Endothelial cell of umbilical vein (primary cell): ENCODE results near the gene CAPN1. TPM values are rescaled to one million over a fixed set of nuclear protein-coding genes. Genes with fewer than 3 reads are reported as not detected.
"Not testable (repeated sequence)": the region's sequence is repeated elsewhere in the genome, so short reads cannot be mapped to it uniquely, and the experiment has no call there.

Source experiments
- BruUV-seq: library from RNA; stranded (reverse); fragments of 400-500 nt; replicated peaks from 2 replicates; lab custom pipeline; 2021; lab: Mats Ljungman, UMichigan
- CTCF ChIA-PET: fragments of 300-600, 350-600 bp; sonication (Branson Sonifier 250); formaldehyde crosslinking; loops from one replicate; lab custom pipeline; 2021; ENCODE audit warnings: antibody characterized with exemption, inconsistent platforms; lab: Charles Lee
- POLR2A ChIA-PET: fragments of 300-600, 350-600 bp; sonication (Branson Sonifier 250); formaldehyde crosslinking; loops from one replicate; lab custom pipeline; 2021; ENCODE audit warnings: antibody characterized with exemption, inconsistent platforms; lab: Charles Lee
- DNase-seq: peaks from one replicate; pipeline ENCODE4 v3.0.0-alpha.2; 2011; ENCODE audit warnings: low read depth, low spot score
- FAIRE-seq: peaks from 2 replicates; lab custom pipeline; 2011; peaks lifted over from hg19 to GRCh38; lab: Jason Lieb, UNC
- H2AFZ ChIP-seq: 2 replicates; pipeline ENCODE4 v1.6.0; 2012; ENCODE audit warnings: low read depth, low read length, control low read depth, inconsistent platforms
- H3K27ac ChIP-seq: 2 replicates; pipeline ENCODE4 v1.5.1; 2011; ENCODE audit warnings: low read depth, mild to moderate bottlenecking, control low read depth, low read length, moderate library complexity; ENCODE audit not compliant: insufficient read depth
- H3K27me3 ChIP-seq, 2 experiments: 2 replicates each; pipeline versions ENCODE4 v1.6.0 to v1.6.1; 2011; ENCODE audit warnings: low read length in 2 of 2, mixed read lengths in 1 of 2; ENCODE audit not compliant: control insufficient read depth in 2 of 2, insufficient read depth in 2 of 2
- H3K36me3 ChIP-seq, 2 experiments: 2 replicates in 1 of 2; 3 replicates in 1 of 2; pipeline ENCODE4 v1.5.1; 2011; ENCODE audit warnings: low read length in 2 of 2, mild to moderate bottlenecking in 1 of 2, moderate library complexity in 1 of 2; ENCODE audit not compliant: control insufficient read depth in 2 of 2, insufficient read depth in 2 of 2; ENCODE audit errors: extremely low read depth in 1 of 2
- H3K4me1 ChIP-seq: 3 replicates; pipeline ENCODE4 v1.5.1; 2011; ENCODE audit warnings: mild to moderate bottlenecking, low read length; ENCODE audit not compliant: control insufficient read depth, insufficient read depth; ENCODE audit errors: extremely low read depth
- H3K4me2 ChIP-seq: 2 replicates; pipeline ENCODE4 v1.6.1; 2011; ENCODE audit warnings: low read length, control low read depth, mixed read lengths; ENCODE audit not compliant: insufficient read depth
- H3K4me3 ChIP-seq, 3 experiments: fragments of 200-600 bp in 1 of 3; sonication (generic), shearing (Covaris generic) in 1 of 3; replicated peaks in 1 of 3; 2 replicates each; pipeline ENCODE4 v1.5.1; 2011 to 2016; ENCODE audit warnings: control low read depth in 3 of 3, low read length in 3 of 3, mild to moderate bottlenecking in 2 of 3, inconsistent platforms in 1 of 3, low read depth in 1 of 3, moderate library complexity in 1 of 3; ENCODE audit not compliant: insufficient read depth in 1 of 3
- H3K79me2 ChIP-seq: 2 replicates; pipeline ENCODE4 v1.6.0; 2012; ENCODE audit warnings: low read length, inconsistent platforms; ENCODE audit not compliant: control insufficient read depth, insufficient read depth
- H3K9ac ChIP-seq: replicated peaks from 2 replicates; pipeline ENCODE3; 2011; ENCODE audit warnings: low read length, control low read depth; ENCODE audit not compliant: insufficient read depth; ENCODE audit errors: extremely low read depth
- H3K9me1 ChIP-seq: replicated peaks from 3 replicates; pipeline ENCODE4 v1.6.0; 2011; ENCODE audit warnings: mild to moderate bottlenecking, low read length; ENCODE audit not compliant: control insufficient read depth, insufficient read depth; ENCODE audit errors: extremely low read depth
- H3K9me3 ChIP-seq: replicated peaks from 2 replicates; pipeline ENCODE4 v1.5.1; 2012; ENCODE audit warnings: low read length, inconsistent platforms; ENCODE audit not compliant: control insufficient read depth, insufficient read depth
- H4K20me1 ChIP-seq: replicated peaks from 2 replicates; pipeline ENCODE3; 2011; ENCODE audit warnings: mild to moderate bottlenecking, low read length; ENCODE audit not compliant: control insufficient read depth, insufficient read depth; ENCODE audit errors: extremely low read depth
- JUN ChIP-seq: IDR thresholded peaks from 2 replicates; pipeline ENCODE4 v1.6.1; 2011; ENCODE audit warnings: borderline replicate concordance, low read depth; ENCODE audit not compliant: insufficient read length, insufficient read depth
- MYC ChIP-seq: IDR thresholded peaks from one replicate; pipeline ENCODE4 v1.6.1; 2011; ENCODE audit warnings: mild to moderate bottlenecking, low read depth, low read length
- POLR2AphosphoS5 ChIP-seq: IDR thresholded peaks from 2 replicates; pipeline ENCODE4 v1.6.1; 2012; ENCODE audit warnings: low read depth, mild to moderate bottlenecking, control low read depth, low read length, moderate library complexity; ENCODE audit not compliant: insufficient read depth
- dilution Hi-C: fragments of 300-500 bp; cut with MboI; formaldehyde crosslinking; loops from one replicate; pipeline ENCODE4 v1.15.0; 2019; ENCODE audit warnings: low sequenced_read_pairs; ENCODE audit not compliant: extremely low pct_ligation_motif_present
- intact Hi-C: fragments of 100-400 bp; cut with micrococcal nuclease; formaldehyde crosslinking; loops from one replicate; pipeline ENCODE4 v1.10.0; 2022
- polyA plus RNA-seq, 4 experiments: library from polyadenylated mRNA; depleted of rRNA in 3 of 4; stranded (reverse) in 3 of 4; unstranded in 1 of 4; fragments of >200 nt; gene quantifications; 2 replicates each; pipeline versions ENCODE4 v1.2.1 to v1.2.3, GENCODE V29; 2011 to 2012; ENCODE audit warnings: missing spikeins in 1 of 4
- total RNA-seq: library from RNA; stranded (reverse); gene quantifications from 2 replicates; pipeline ENCODE4 v1.2.3, GENCODE V29; 2021

The CAPN1 gene
- total and polyA plus RNA-seq, 2 donors (not counting 3 experiments of a cell fraction or from before 2014, with no cell fraction given): 217 to 218 TPM

DNA sequence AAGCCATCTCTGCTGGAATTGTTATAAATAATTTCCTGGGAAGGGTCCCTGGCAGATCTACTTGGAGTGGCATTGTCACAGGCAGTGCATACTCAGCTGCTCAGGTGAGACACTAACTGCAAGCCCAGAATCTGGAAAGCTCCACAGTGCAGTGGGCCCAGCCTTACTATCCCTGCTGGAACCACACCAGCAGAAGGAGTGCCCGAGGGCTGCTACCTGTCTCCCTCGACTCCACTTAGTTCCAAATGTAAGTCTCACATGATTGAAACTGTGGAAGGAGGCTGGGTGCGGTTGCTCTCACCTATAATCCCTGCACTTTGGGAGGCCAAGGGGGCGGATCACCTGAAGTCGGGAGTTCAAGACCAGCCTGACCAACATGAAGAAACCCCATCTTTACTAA is 33.1 kb upstream of the CAPN1 start:
- CTCF ChIA-PET: no interaction called here
- TF ChIP-seq JUN (no peak), POLR2AphosphoS5 (no peak), MYC (no peak)

DNA sequence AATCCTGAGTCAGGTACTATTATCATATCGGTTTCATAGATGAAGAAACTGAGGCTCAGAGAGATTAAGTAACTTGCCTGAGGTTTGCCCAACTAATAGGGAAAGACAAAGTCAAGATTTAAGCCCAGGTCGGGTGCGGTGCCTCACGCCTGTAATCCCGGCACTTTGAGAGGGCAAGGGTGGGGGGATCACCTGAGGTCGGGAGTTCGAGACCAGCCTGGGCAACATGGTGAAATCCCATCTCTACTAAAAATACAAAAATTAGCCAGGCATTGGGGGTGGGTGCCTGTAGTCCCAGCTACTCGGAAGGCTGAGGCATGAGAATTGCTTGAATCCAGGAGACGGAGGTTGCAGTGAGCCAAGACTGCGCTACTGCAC is 31.6 kb upstream of the CAPN1 start:
- H3K4me1 ChIP-seq, H3K9ac ChIP-seq, H3K36me3 ChIP-seq, H3K27me3 ChIP-seq, POLR2A ChIA-PET, H2AFZ ChIP-seq, H4K20me1 ChIP-seq, H3K79me2 ChIP-seq, intact Hi-C loops, H3K9me1 ChIP-seq, FAIRE-seq, H3K27ac ChIP-seq, BruUV-seq, H3K4me2 ChIP-seq, H3K4me3 ChIP-seq, H3K9me3 ChIP-seq, dilution Hi-C loops, DNase-seq: not testable (repeated sequence)
- CTCF ChIA-PET: interaction anchor here (1.3 kb wide), 1 partner anchor 12 kb away, joined by 3 read pairs; no protein-coding TSS in a partner anchor

More for the DNA sequence above, 33.1 kb upstream of the CAPN1 start:
- Histone ChIP-seq H3K4me1 (peaks cover 7% of the 10 kb centered on the region), H3K27ac (no peak overlapping the region), H3K9ac (no peak overlapping the region), H2AFZ (no peak overlapping the region), H3K79me2 (no peaks in the 10 kb centered on the region), H3K9me3 (no peaks in the 10 kb centered on the region), H3K9me1 (no peaks in the 10 kb centered on the region), H3K4me3 (no peak overlapping the region), H3K27me3 (peaks cover 6 to 7% of the 10 kb centered on the region in 2 experiments), H3K4me2 (no peak overlapping the region), H3K36me3 (no peaks in the 10 kb centered on the region), H4K20me1 (no peaks in the 10 kb centered on the region)
- intact Hi-C loops: no loop called here
- FAIRE-seq (no peak), DNase-seq (no peak)
- dilution Hi-C loops: no loop called here
- no TSS peak for BruUV-seq
- POLR2A ChIA-PET: interaction anchor here (0.6 kb wide), 1 partner anchor 8 kb away, joined by 4 read pairs; no protein-coding TSS in a partner anchor
